ENCODE data around the gene GRK2. TPM values are rescaled to one million over a fixed set of nuclear protein-coding genes. Genes with fewer than 3 reads are reported as not detected.

Gene GRK2
- total and polyA plus RNA-seq, 2 of the 13 experiments (the other 11 are each of a cell fraction or from before 2014, with no cell fraction given), result 31.3 to 42.4 TPM

GRCh38 chr11:67264260-67264659, 2.0 kb upstream of the GRK2 start (continued):
- TF ChIP-seq ZBTB40 (IDR thresholded peaks at IDR 0.05) (no peak), ZBTB40 (CRISPR knock-in tag; IDR thresholded peaks at IDR 0.05) (no peak), IRX3 (CRISPR knock-in tag; IDR thresholded peaks at IDR 0.05; ENCODE audit: borderline replicate concordance, low read depth) (no peak), WIZ (CRISPR knock-in tag; IDR thresholded peaks at IDR 0.05) (no peak), MXD4 (CRISPR knock-in tag; IDR thresholded peaks at IDR 0.05) (no peak), NFKBIZ (CRISPR knock-in tag; IDR thresholded peaks at IDR 0.05) (no peak), ZNF687 (CRISPR knock-in tag; IDR thresholded peaks at IDR 0.05) (no peak), HOXA7 (CRISPR knock-in tag; IDR thresholded peaks at IDR 0.05) (no peak)

Measured in HepG2 (cell line).